Thymus (tissue), 11 donors: ENCODE measurements around the gene GRIK1. TPM values are rescaled to one million over a fixed set of nuclear protein-coding genes. Genes with fewer than 3 reads are reported as not detected.

Source experiments
- DNase-seq, 9 donors: peaks; one replicate each; pipeline ENCODE4 v3.0.0-alpha.2; 2013; ENCODE audit warnings: low spot score in 9 of 9, low read depth in 6 of 9, missing footprints in 1 of 9
- H3K27ac ChIP-seq, 2 donors: one replicate each; pipeline ENCODE4 v1.5.1; 2013; ENCODE audit warnings: control low read depth in 1 of 2, low read depth in 1 of 2, low read length in 1 of 2, mild to moderate bottlenecking in 1 of 2, moderate library complexity in 1 of 2
- H3K27me3 ChIP-seq, 2 donors: one replicate each; pipeline ENCODE4 v1.5.1; 2013; ENCODE audit warnings: low read length in 1 of 2; ENCODE audit not compliant: control insufficient read depth in 2 of 2, insufficient read depth in 1 of 2
- H3K36me3 ChIP-seq, 2 donors: one replicate each; pipeline ENCODE4 v1.5.1; 2013; ENCODE audit warnings: low read length in 1 of 2, mild to moderate bottlenecking in 1 of 2, moderate library complexity in 1 of 2; ENCODE audit not compliant: control insufficient read depth in 2 of 2, insufficient read depth in 2 of 2
- H3K4me1 ChIP-seq, 2 donors: one replicate each; pipeline ENCODE4 v1.5.1; 2013; ENCODE audit warnings: low read length in 2 of 2; ENCODE audit not compliant: control insufficient read depth in 2 of 2, insufficient read depth in 2 of 2
- H3K4me3 ChIP-seq, 2 donors: one replicate each; pipeline ENCODE4 v1.5.1; 2013; ENCODE audit warnings: low read length in 2 of 2, control low read depth in 1 of 2, mild to moderate bottlenecking in 1 of 2
- H3K9me3 ChIP-seq, 2 donors: one replicate each; pipeline ENCODE4 v1.5.1; 2013; ENCODE audit warnings: low read length in 1 of 2, mild to moderate bottlenecking in 1 of 2; ENCODE audit not compliant: control insufficient read depth in 2 of 2, insufficient read depth in 1 of 2
- WGBS: extraction: QIAGEN DNeasy Blood & Tissue Kit; methylation state at CpG from one replicate; pipeline ENCODE4 v1.1.7; 2013; 5-methylcytosine and 5-hydroxymethylcytosine counted together
- polyA plus RNA-seq: library from polyadenylated mRNA; stranded (reverse); fragments of 200-250 nt; gene quantifications from one replicate; pipeline ENCODE4 v1.2.3, GENCODE V29; 2013
- total RNA-seq: library from RNA; stranded (reverse); fragments of 120-200 nt; gene quantifications from one replicate; pipeline ENCODE4 v1.2.4, GENCODE V29; 2013
- donor health status: healthy.

The GRIK1 gene
- total and polyA plus RNA-seq, 2 donors, result 0.05 to 0.11 TPM

- 91% methylated on average over 2 of the region's 2 CpGs for WGBS
Observed at GRCh38 chr21:29818383-29818921, 121.3 kb downstream of the GRIK1 start.

GRCh38 chr21:29817450-29817849, 122.3 kb downstream of the GRIK1 start:
- Histone ChIP-seq H3K27ac (no peak overlapping the region), H3K36me3 (no peaks in the 10 kb centered on the region), H3K4me3 (no peak overlapping the region), H3K27me3 (no peaks in the 10 kb centered on the region), H3K4me1 (no peaks in the 10 kb centered on the region), H3K9me3 (no peaks in the 10 kb centered on the region)
- WGBS, result 91% methylated on average over 3 of the region's 3 CpGs
- DNase-seq, result no peak

More at GRCh38 chr21:29818383-29818921, 121.3 kb downstream of the GRIK1 start:
- H3K4me1 ChIP-seq, result no peaks in the 10 kb centered on the region
- H3K4me3 ChIP-seq, result no peak overlapping the region
- no peak for DNase-seq
- H3K27me3 ChIP-seq, result no peaks in the 10 kb centered on the region
- H3K27ac ChIP-seq, result no peak overlapping the region
- no peaks in the 10 kb centered on the region for H3K9me3 ChIP-seq
- H3K36me3 ChIP-seq, result no peaks in the 10 kb centered on the region

GRCh38 chr21:29812947-29813346, 126.8 kb downstream of the GRIK1 start:
- H3K4me3 ChIP-seq, result no peak overlapping the region
- no peak for DNase-seq
- H3K4me1 ChIP-seq, result no peaks in the 10 kb centered on the region
- H3K27ac ChIP-seq, result no peak overlapping the region
- H3K27me3 ChIP-seq, result no peaks in the 10 kb centered on the region
- H3K9me3 ChIP-seq, result no peaks in the 10 kb centered on the region
- 95% methylated on average over 3 of the region's 3 CpGs for WGBS
- no peaks in the 10 kb centered on the region for H3K36me3 ChIP-seq

- H3K4me3 ChIP-seq, result no peak overlapping the region
- 93% methylated on average over 4 of the region's 4 CpGs for WGBS
- H3K27me3 ChIP-seq, result no peaks in the 10 kb centered on the region
- no peaks in the 10 kb centered on the region for H3K4me1 ChIP-seq
- DNase-seq, result no peak
- no peaks in the 10 kb centered on the region for H3K36me3 ChIP-seq
- H3K9me3 ChIP-seq, result no peaks in the 10 kb centered on the region
- no peak overlapping the region for H3K27ac ChIP-seq
Observed at GRCh38 chr21:29810871-29811270, 128.9 kb downstream of the GRIK1 start.

- WGBS, result 82% methylated on average over 2 of the region's 2 CpGs
- Histone ChIP-seq H3K27ac (no peak overlapping the region), H3K27me3 (no peaks in the 10 kb centered on the region), H3K36me3 (no peaks in the 10 kb centered on the region), H3K4me1 (no peaks in the 10 kb centered on the region), H3K4me3 (no peak overlapping the region), H3K9me3 (no peaks in the 10 kb centered on the region)
- DNase-seq, result no peak
Observed at GRCh38 chr21:29808153-29808552, 131.6 kb downstream of the GRIK1 start.

- Histone ChIP-seq H3K9me3 (no peaks in the 10 kb centered on the region), H3K27me3 (no peaks in the 10 kb centered on the region), H3K4me3 (no peak overlapping the region), H3K36me3 (no peaks in the 10 kb centered on the region), H3K27ac (no peak overlapping the region), H3K4me1 (no peaks in the 10 kb centered on the region)
- 83% methylated on average over 1 of the region's 1 CpG for whole genome bisulfite sequencing
- DNase-seq, result no peak
Observed at GRCh38 chr21:29805105-29805504, 134.7 kb downstream of the GRIK1 start.

- Histone ChIP-seq H3K9me3 (no peaks in the 10 kb centered on the region), H3K27ac (no peak overlapping the region), H3K36me3 (no peaks in the 10 kb centered on the region), H3K4me3 (no peak overlapping the region), H3K27me3 (no peaks in the 10 kb centered on the region), H3K4me1 (no peaks in the 10 kb centered on the region)
- no peak for DNase-seq
- 99% methylated on average over 1 of the region's 1 CpG for WGBS
Observed at GRCh38 chr21:29803191-29803590, 136.6 kb downstream of the GRIK1 start.

- Histone ChIP-seq H3K4me3 (no peak overlapping the region), H3K4me1 (no peaks in the 10 kb centered on the region), H3K27me3 (no peaks in the 10 kb centered on the region), H3K27ac (no peak overlapping the region), H3K9me3 (no peaks in the 10 kb centered on the region), H3K36me3 (no peaks in the 10 kb centered on the region)
- 96% methylated on average over 4 of the region's 4 CpGs for WGBS
- no peak for DNase-seq
Observed at GRCh38 chr21:29801122-29801521, 138.7 kb downstream of the GRIK1 start.

- 28% methylated on average over 3 of the region's 3 CpGs for WGBS
- no peaks in the 10 kb centered on the region for H3K36me3 ChIP-seq
- no peaks in the 10 kb centered on the region for H3K9me3 ChIP-seq
- no peak for DNase-seq
- H3K4me1 ChIP-seq, result no peaks in the 10 kb centered on the region
- no peaks in the 10 kb centered on the region for H3K27me3 ChIP-seq
- no peak overlapping the region for H3K27ac ChIP-seq
- H3K4me3 ChIP-seq, result no peak overlapping the region
Observed at GRCh38 chr21:29800056-29800455, 139.7 kb downstream of the GRIK1 start.

GRCh38 chr21:29798840-29799239, 141.0 kb downstream of the GRIK1 start:
- Histone ChIP-seq H3K4me1 (no peaks in the 10 kb centered on the region), H3K4me3 (no peak overlapping the region), H3K27ac (no peak overlapping the region), H3K9me3 (no peaks in the 10 kb centered on the region), H3K27me3 (no peaks in the 10 kb centered on the region), H3K36me3 (no peaks in the 10 kb centered on the region)
- WGBS, result 95% methylated on average over 3 of the region's 3 CpGs
- DNase-seq, result no peak
